GM12878 (cell line): ENCODE data around the gene EID1.

ENCODE experiments used
- EP300 ChIP-seq, 2 experiments: fragments of 150-350 bp in 1 of 2; IDR thresholded peaks; 2 replicates each; pipeline ENCODE4 v1.6.1; 2011 to 2012; ENCODE audit warnings: low read depth in 2 of 2, low read length in 2 of 2, borderline replicate concordance in 1 of 2, improper control_type of control experiment in 1 of 2, inconsistent platforms in 1 of 2; ENCODE audit not compliant: control insufficient read depth in 1 of 2
- JUND ChIP-seq: IDR thresholded peaks from 2 replicates; pipeline ENCODE4 v1.6.1; 2012; ENCODE audit warnings: low read depth, mild to moderate bottlenecking, low read length, improper control_type of control experiment, moderate library complexity
- POLR2AphosphoS5 ChIP-seq: IDR thresholded peaks from 2 replicates; pipeline ENCODE4 v1.6.1; 2011; ENCODE audit warnings: mild to moderate bottlenecking, low read length, inconsistent platforms
- RB1 ChIP-seq: fragments of 450-650 bp; formaldehyde crosslinking; IDR thresholded peaks from 2 replicates; pipeline ENCODE4 v1.6.1; 2017; ENCODE audit warnings: mild to moderate bottlenecking, borderline replicate concordance
- RELA ChIP-seq: fragments of 450-650 bp; IDR thresholded peaks from 2 replicates; pipeline ENCODE4 v1.8.0; 2014; ENCODE audit warnings: borderline replicate concordance; ENCODE audit not compliant: partially characterized antibody
- SMAD1 ChIP-seq: fragments of 450-650 bp; IDR thresholded peaks from 2 replicates; pipeline ENCODE4 v1.6.1; 2018; ENCODE audit warnings: mild to moderate bottlenecking, low read depth; ENCODE audit not compliant: partially characterized antibody
- SUZ12 ChIP-seq: fragments of 200-600 bp; sonication (generic); IDR thresholded peaks from one replicate; pipeline ENCODE4 v1.6.1; 2018; ENCODE audit warnings: antibody characterized with exemption, mild to moderate bottlenecking; ENCODE audit not compliant: unreplicated experiment
- TCF7 ChIP-seq: IDR thresholded peaks from 2 replicates; pipeline ENCODE4 v1.6.1; 2014; ENCODE audit warnings: antibody characterized with exemption, borderline replicate concordance
- TF ChIP-seq, protein P1 (sequence below), 3 experiments: IDR thresholded peaks in 2 of 3; conservative IDR thresholded peaks in 1 of 3; 2 replicates each; pipeline ENCODE4 v1.5.1; 2011; ENCODE audit warnings: low read depth in 3 of 3, low read length in 3 of 3, mild to moderate bottlenecking in 3 of 3, control low read depth in 2 of 3, moderate library complexity in 2 of 3, inconsistent platforms in 1 of 3, mixed read lengths in 1 of 3; ENCODE audit not compliant: control insufficient read depth in 2 of 3, insufficient read depth in 1 of 3; ENCODE audit errors: extremely low read depth in 1 of 3

DNA sequence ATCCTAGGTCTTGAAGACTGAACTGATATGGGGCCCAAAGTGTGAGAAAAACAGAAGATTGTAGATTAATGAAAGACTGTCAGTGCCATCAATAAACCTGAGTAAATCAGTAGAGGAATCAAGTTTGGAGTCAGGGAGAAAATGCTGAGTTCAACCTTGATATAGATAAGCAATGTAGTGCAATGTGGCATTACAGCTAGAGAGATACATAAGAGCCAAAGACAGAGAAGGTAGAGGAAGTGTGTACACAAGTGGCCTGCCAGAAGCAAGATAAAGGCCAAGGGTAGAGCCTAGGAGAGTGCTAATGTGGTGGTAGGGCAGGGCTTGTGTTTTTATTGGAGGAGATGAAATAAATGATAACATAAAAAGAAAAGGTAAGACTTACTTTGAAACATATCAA is 26.0 kb upstream of the EID1 start:
- TF ChIP-seq SMAD1 (no peak), TCF7 (no peak), POLR2AphosphoS5 (no peak), EP300 (IDR thresholded peaks at IDR 0.05; ENCODE audit: borderline replicate concordance in 1 of 2, control insufficient read depth in 1 of 2, low read depth in 2 of 2, low read length in 2 of 2) (no peak), RELA (no peak), JUND (no peak), SUZ12 (no peak), RB1 (no peak)
- TF ChIP-seq, protein P1, sequence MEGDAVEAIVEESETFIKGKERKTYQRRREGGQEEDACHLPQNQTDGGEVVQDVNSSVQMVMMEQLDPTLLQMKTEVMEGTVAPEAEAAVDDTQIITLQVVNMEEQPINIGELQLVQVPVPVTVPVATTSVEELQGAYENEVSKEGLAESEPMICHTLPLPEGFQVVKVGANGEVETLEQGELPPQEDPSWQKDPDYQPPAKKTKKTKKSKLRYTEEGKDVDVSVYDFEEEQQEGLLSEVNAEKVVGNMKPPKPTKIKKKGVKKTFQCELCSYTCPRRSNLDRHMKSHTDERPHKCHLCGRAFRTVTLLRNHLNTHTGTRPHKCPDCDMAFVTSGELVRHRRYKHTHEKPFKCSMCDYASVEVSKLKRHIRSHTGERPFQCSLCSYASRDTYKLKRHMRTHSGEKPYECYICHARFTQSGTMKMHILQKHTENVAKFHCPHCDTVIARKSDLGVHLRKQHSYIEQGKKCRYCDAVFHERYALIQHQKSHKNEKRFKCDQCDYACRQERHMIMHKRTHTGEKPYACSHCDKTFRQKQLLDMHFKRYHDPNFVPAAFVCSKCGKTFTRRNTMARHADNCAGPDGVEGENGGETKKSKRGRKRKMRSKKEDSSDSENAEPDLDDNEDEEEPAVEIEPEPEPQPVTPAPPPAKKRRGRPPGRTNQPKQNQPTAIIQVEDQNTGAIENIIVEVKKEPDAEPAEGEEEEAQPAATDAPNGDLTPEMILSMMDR (IDR thresholded peaks at IDR 0.05 in 2 of 3, conservative IDR thresholded peaks at IDR 0.05 in 1 of 3; ENCODE audit: control insufficient read depth in 2 of 3, extremely low read depth in 1 of 3, insufficient read depth in 1 of 3, low read depth in 3 of 3, low read length in 3 of 3), result no peak
